HepG2 (cell line): ENCODE results near the gene FGA. TPM values are rescaled to one million over a fixed set of nuclear protein-coding genes. Genes with fewer than 3 reads are reported as not detected.

ENCODE experiments used
- CBX1 ChIP-seq: IDR thresholded peaks from one replicate; pipeline ENCODE4 v1.6.1; 2016; ENCODE audit warnings: antibody characterized with exemption, low read depth
- RFX5 ChIP-seq: IDR thresholded peaks from 2 replicates; pipeline ENCODE4 v1.6.1; 2011; ENCODE audit warnings: low read depth, low read length, improper control_type of control experiment
- SNAI1 ChIP-seq: sonication (generic); formaldehyde crosslinking; IDR thresholded peaks from 2 replicates; pipeline ENCODE4 v1.5.0; 2020; ENCODE audit warnings: mild to moderate bottlenecking, missing genetic modification reagents, borderline replicate concordance
- TSC22D2 ChIP-seq: sonication (generic); formaldehyde crosslinking; IDR thresholded peaks from 2 replicates; pipeline ENCODE4 v1.5.1; 2020; ENCODE audit warnings: missing genetic modification reagents, mild to moderate bottlenecking, borderline replicate concordance
- ZFP37 ChIP-seq: sonication (generic); formaldehyde crosslinking; IDR thresholded peaks from 2 replicates; pipeline ENCODE4 v1.4.0; 2020; ENCODE audit warnings: missing genetic modification reagents, borderline replicate concordance
- ZFP82 ChIP-seq: sonication (generic); formaldehyde crosslinking; IDR thresholded peaks from 2 replicates; pipeline ENCODE4 v1.5.1; 2020; ENCODE audit warnings: mild to moderate bottlenecking, missing genetic modification reagents, borderline replicate concordance
- ZFX ChIP-seq: sonication (generic); formaldehyde crosslinking; IDR thresholded peaks from 2 replicates; pipeline ENCODE4 v1.4.0; 2020; ENCODE audit warnings: mild to moderate bottlenecking, low read depth, missing genetic modification reagents, moderate library complexity
- ZNF468 ChIP-seq: sonication (generic); formaldehyde crosslinking; IDR thresholded peaks from 2 replicates; pipeline ENCODE4 v1.8.0; 2022; ENCODE audit warnings: mild to moderate bottlenecking, moderate library complexity, missing genetic modification reagents
- ZNF567 ChIP-seq: sonication (generic); formaldehyde crosslinking; IDR thresholded peaks from 2 replicates; pipeline ENCODE4 v1.8.1; 2023; ENCODE audit warnings: mild to moderate bottlenecking, missing genetic modification reagents, borderline replicate concordance
- polyA plus RNA-seq, 8 experiments: library from polyadenylated mRNA; depleted of rRNA in 3 of 8; stranded (reverse) in 7 of 8; unstranded in 1 of 8; fragments of >200 nt; fragmentation: Illumina TruSeq in 4 of 8; extraction: Trizol in 4 of 8; gene quantifications; 2 replicates each; pipeline versions ENCODE4 v1.2.1 to v1.2.3, GENCODE V29; 2011 to 2016; ENCODE audit warnings: low read depth in 4 of 8, missing spikeins in 1 of 8, mixed read lengths in 1 of 8; ENCODE audit not compliant: insufficient read depth in 1 of 8
- total RNA-seq, 5 experiments: library from RNA; depleted of rRNA; stranded (reverse); fragments of >200 nt; fragmentation: Illumina TruSeq; extraction: Trizol; gene quantifications; 2 replicates each; pipeline ENCODE4 v1.2.3, GENCODE V29; 2016; ENCODE audit warnings: low read depth in 1 of 5
- TF ChIP-seq, protein P1 (sequence below): sonication (generic); formaldehyde crosslinking; IDR thresholded peaks from 2 replicates; pipeline ENCODE4 v1.9.0; 2021; ENCODE audit warnings: missing genetic modification reagents, borderline replicate concordance
- TF ChIP-seq, protein P2 (sequence below): sonication (generic); formaldehyde crosslinking; IDR thresholded peaks from 2 replicates; pipeline ENCODE4 v1.4.0; 2020; ENCODE audit warnings: missing genetic modification reagents, borderline replicate concordance
- TF ChIP-seq, protein P3 (sequence below): sonication (generic); formaldehyde crosslinking; IDR thresholded peaks from one replicate; pipeline ENCODE4 v1.5.1; 2020; ENCODE audit warnings: mild to moderate bottlenecking, missing genetic modification reagents; ENCODE audit errors: not compliant biosample characterization

FGA gene
- total and polyA plus RNA-seq, 2 of the 13 experiments (the other 11 are each of a cell fraction or from before 2014, with no cell fraction given): 640 to 1,523 TPM

DNA sequence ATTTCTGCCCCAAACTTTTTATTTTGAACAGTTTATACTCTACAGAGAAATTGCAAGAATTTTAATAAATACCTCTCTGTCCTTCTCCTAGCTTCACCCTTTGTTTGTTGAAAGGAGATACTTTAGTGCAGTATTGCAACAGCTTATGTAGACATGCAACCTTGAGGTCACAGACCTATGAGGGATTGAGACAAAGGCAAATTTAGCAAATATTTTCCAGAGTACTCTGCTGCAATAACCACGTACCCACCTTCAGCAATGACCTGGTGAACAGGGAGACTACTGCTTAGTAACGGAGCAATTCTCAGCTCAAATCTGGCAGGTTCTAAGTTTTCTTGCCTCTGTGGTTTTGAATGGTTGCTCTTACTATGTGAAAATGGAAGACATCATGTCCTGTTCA is 13.2 kb downstream of the FGA start (continued):
- TF ChIP-seq, protein P1, sequence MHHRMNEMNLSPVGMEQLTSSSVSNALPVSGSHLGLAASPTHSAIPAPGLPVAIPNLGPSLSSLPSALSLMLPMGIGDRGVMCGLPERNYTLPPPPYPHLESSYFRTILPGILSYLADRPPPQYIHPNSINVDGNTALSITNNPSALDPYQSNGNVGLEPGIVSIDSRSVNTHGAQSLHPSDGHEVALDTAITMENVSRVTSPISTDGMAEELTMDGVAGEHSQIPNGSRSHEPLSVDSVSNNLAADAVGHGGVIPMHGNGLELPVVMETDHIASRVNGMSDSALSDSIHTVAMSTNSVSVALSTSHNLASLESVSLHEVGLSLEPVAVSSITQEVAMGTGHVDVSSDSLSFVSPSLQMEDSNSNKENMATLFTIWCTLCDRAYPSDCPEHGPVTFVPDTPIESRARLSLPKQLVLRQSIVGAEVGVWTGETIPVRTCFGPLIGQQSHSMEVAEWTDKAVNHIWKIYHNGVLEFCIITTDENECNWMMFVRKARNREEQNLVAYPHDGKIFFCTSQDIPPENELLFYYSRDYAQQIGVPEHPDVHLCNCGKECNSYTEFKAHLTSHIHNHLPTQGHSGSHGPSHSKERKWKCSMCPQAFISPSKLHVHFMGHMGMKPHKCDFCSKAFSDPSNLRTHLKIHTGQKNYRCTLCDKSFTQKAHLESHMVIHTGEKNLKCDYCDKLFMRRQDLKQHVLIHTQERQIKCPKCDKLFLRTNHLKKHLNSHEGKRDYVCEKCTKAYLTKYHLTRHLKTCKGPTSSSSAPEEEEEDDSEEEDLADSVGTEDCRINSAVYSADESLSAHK: no peak
- TF ChIP-seq, protein P2, sequence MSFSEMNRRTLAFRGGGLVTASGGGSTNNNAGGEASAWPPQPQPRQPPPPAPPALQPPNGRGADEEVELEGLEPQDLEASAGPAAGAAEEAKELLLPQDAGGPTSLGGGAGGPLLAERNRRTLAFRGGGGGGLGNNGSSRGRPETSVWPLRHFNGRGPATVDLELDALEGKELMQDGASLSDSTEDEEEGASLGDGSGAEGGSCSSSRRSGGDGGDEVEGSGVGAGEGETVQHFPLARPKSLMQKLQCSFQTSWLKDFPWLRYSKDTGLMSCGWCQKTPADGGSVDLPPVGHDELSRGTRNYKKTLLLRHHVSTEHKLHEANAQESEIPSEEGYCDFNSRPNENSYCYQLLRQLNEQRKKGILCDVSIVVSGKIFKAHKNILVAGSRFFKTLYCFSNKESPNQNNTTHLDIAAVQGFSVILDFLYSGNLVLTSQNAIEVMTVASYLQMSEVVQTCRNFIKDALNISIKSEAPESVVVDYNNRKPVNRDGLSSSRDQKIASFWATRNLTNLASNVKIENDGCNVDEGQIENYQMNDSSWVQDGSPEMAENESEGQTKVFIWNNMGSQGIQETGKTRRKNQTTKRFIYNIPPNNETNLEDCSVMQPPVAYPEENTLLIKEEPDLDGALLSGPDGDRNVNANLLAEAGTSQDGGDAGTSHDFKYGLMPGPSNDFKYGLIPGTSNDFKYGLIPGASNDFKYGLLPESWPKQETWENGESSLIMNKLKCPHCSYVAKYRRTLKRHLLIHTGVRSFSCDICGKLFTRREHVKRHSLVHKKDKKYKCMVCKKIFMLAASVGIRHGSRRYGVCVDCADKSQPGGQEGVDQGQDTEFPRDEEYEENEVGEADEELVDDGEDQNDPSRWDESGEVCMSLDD (CRISPR knock-in tag): no peak
- no peak for TF ChIP-seq CBX1
- no peak for TF ChIP-seq ZFP82 (CRISPR knock-in tag)
- TF ChIP-seq ZFP37 (CRISPR knock-in tag): no peak
- TF ChIP-seq ZNF567: no peak
- no peak for TF ChIP-seq SNAI1 (CRISPR knock-in tag)
- TF ChIP-seq ZFX (CRISPR knock-in tag): no peak
- TF ChIP-seq RFX5: no peak
- TF ChIP-seq, protein P3, sequence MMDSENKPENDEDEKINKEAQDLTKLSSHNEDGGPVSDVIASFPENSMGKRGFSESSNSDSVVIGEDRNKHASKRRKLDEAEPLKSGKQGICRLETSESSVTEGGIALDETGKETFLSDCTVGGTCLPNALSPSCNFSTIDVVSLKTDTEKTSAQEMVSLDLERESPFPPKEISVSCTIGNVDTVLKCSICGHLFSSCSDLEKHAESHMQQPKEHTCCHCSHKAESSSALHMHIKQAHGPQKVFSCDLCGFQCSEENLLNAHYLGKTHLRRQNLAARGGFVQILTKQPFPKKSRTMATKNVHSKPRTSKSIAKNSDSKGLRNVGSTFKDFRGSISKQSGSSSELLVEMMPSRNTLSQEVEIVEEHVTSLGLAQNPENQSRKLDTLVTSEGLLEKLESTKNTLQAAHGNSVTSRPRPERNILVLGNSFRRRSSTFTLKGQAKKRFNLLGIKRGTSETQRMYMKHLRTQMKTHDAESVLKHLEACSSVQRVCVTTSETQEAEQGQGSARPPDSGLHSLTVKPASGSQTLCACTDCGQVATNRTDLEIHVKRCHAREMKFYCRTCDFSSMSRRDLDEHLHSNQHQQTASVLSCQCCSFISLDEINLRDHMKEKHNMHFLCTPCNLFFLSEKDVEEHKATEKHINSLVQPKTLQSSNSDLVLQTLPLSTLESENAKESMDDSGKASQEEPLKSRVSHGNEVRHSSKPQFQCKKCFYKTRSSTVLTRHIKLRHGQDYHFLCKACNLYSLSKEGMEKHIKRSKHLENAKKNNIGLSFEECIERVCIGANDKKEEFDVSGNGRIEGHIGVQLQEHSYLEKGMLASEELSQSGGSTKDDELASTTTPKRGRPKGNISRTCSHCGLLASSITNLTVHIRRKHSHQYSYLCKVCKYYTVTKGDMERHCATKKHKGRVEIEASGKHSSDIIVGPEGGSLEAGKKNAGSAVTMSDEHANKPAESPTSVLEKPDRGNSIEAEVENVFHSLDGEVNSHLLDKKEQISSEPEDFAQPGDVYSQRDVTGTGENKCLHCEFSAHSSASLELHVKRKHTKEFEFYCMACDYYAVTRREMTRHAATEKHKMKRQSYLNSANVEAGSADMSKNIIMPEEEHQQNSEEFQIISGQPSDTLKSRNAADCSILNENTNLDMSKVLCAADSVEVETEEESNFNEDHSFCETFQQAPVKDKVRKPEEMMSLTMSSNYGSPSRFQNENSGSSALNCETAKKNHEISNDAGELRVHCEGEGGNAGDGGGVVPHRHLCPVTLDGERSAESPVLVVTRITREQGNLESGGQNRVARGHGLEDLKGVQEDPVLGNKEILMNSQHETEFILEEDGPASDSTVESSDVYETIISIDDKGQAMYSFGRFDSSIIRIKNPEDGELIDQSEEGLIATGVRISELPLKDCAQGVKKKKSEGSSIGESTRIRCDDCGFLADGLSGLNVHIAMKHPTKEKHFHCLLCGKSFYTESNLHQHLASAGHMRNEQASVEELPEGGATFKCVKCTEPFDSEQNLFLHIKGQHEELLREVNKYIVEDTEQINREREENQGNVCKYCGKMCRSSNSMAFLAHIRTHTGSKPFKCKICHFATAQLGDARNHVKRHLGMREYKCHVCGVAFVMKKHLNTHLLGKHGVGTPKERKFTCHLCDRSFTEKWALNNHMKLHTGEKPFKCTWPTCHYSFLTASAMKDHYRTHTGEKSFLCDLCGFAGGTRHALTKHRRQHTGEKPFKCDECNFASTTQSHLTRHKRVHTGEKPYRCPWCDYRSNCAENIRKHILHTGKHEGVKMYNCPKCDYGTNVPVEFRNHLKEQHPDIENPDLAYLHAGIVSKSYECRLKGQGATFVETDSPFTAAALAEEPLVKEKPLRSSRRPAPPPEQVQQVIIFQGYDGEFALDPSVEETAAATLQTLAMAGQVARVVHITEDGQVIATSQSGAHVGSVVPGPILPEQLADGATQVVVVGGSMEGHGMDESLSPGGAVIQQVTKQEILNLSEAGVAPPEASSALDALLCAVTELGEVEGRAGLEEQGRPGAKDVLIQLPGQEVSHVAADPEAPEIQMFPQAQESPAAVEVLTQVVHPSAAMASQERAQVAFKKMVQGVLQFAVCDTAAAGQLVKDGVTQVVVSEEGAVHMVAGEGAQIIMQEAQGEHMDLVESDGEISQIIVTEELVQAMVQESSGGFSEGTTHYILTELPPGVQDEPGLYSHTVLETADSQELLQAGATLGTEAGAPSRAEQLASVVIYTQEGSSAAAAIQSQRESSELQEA: no peak
- TF ChIP-seq ZNF468 (CRISPR knock-in tag): no peak
- no peak for TF ChIP-seq TSC22D2 (CRISPR knock-in tag)
